Neural crest cell (in vitro differentiated cells): Measurements from ENCODE around the gene CEMIP2. TPM values are rescaled to one million over a fixed set of nuclear protein-coding genes. Genes with fewer than 3 reads are reported as not detected.

ENCODE experiments used
- DNase-seq: peaks from one replicate; pipeline ENCODE4 v3.0.0; 2021; ENCODE audit warnings: low read depth, mixed read lengths, low spot score
- H3K27ac Mint-ChIP-seq: one replicate; pipeline ENCODE4 v1.8.0; 2021; ENCODE audit warnings: mild to moderate bottlenecking, mixed read lengths; ENCODE audit not compliant: unreplicated experiment
- H3K27me3 Mint-ChIP-seq: 2 replicates; pipeline ENCODE4 v1.8.0; 2021; ENCODE audit warnings: low read depth, mild to moderate bottlenecking, mixed read lengths
- H3K36me3 Mint-ChIP-seq: 2 replicates; pipeline ENCODE4 v1.8.0; 2021; ENCODE audit warnings: low read depth, mild to moderate bottlenecking, mixed read lengths
- H3K4me1 Mint-ChIP-seq: 2 replicates; pipeline ENCODE4 v1.8.0; 2021; ENCODE audit warnings: mixed read lengths
- H3K4me3 Mint-ChIP-seq: one replicate; pipeline ENCODE4 v1.8.0; 2021; ENCODE audit warnings: mild to moderate bottlenecking, mixed read lengths
- H3K9me3 Mint-ChIP-seq: 2 replicates; pipeline ENCODE4 v1.8.0; 2021; ENCODE audit warnings: mixed read lengths
- long read RNA-seq: library from polyadenylated mRNA; unstranded; transcript quantifications from one replicate; pipeline ENCODE4 v2.0.0, GENCODE V29; 2020
- total RNA-seq: library from RNA; stranded (reverse); gene quantifications from 2 replicates; pipeline ENCODE4 v1.2.1, GENCODE V29; 2021
- TF ChIP-seq, protein P1 (sequence below): fragments of 200-600 bp; sonication (generic); conservative IDR thresholded peaks from 2 replicates; pipeline ENCODE4 v1.5.0; 2021; ENCODE audit warnings: antibody characterized with exemption, mild to moderate bottlenecking

Gene CEMIP2, protein sequence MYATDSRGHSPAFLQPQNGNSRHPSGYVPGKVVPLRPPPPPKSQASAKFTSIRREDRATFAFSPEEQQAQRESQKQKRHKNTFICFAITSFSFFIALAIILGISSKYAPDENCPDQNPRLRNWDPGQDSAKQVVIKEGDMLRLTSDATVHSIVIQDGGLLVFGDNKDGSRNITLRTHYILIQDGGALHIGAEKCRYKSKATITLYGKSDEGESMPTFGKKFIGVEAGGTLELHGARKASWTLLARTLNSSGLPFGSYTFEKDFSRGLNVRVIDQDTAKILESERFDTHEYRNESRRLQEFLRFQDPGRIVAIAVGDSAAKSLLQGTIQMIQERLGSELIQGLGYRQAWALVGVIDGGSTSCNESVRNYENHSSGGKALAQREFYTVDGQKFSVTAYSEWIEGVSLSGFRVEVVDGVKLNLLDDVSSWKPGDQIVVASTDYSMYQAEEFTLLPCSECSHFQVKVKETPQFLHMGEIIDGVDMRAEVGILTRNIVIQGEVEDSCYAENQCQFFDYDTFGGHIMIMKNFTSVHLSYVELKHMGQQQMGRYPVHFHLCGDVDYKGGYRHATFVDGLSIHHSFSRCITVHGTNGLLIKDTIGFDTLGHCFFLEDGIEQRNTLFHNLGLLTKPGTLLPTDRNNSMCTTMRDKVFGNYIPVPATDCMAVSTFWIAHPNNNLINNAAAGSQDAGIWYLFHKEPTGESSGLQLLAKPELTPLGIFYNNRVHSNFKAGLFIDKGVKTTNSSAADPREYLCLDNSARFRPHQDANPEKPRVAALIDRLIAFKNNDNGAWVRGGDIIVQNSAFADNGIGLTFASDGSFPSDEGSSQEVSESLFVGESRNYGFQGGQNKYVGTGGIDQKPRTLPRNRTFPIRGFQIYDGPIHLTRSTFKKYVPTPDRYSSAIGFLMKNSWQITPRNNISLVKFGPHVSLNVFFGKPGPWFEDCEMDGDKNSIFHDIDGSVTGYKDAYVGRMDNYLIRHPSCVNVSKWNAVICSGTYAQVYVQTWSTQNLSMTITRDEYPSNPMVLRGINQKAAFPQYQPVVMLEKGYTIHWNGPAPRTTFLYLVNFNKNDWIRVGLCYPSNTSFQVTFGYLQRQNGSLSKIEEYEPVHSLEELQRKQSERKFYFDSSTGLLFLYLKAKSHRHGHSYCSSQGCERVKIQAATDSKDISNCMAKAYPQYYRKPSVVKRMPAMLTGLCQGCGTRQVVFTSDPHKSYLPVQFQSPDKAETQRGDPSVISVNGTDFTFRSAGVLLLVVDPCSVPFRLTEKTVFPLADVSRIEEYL (N-terminal part only)
- total RNA-seq, result 90.2 and 94.4 TPM in 2 replicates
- long read RNA-seq, full-length matches to known transcripts, result 7 of 41 reads
- long read RNA-seq, partial matches to known transcripts, result 19 of 41 reads
- long read RNA-seq, other reads (novel, unspliced or antisense), result 15 of 41 reads

DNA sequence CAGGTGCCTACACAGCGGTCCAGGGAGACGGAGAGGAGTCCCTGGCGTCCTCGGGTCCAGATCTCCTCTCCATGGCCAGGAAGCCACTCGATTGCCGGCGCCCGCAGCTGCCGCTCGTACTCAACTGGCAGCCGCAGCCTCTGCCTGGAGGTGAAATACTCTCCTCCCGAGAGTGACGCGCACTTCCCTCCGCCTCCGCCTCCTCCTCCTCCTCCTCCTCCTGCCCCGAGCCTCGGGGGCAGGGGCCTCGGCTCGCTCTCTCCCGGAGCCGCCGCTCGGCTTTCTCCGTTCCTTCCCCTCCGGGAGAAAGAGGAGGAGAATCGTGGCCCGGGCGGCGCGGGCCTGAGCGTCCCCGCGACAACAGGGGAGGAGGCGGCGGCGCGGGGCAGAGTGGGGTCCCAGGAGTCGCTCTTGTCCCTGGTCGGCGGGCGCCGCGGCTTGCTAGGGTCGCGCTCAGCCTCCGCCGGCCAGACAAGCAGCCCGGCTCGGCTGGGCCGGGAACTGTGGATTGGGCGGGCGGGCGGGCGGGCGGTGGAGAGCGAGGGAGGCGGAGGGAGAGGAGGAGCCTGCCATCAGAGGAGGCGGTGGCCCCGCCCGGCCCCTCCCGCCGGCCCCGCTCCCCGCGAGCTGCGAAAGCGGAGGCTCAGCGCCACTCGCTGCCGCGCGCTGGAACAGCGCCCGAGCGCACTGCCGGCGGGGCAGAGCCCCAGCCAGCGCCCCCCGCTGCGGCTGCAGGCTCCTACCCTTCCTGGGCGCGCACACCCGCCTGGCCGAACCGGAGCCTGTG is at the start of gene CEMIP2:
TSS of gene CEMIP2 (minus strand) at position 126 of the 787 bp plus-strand sequence. CDS start 18,140 bp downstream, outside the sequence.
- Mint-ChIP-seq H3K4me3 (peak within 1 kb of the TSS; percentile 99), H3K27ac (peak within 1 kb of the TSS; percentile 100), H3K36me3 (no peaks in the 10 kb centered on the region), H3K27me3 (peaks cover 6% of the 10 kb centered on the region), H3K4me1 (peaks cover 38% of the 10 kb centered on the region), H3K9me3 (no peaks in the 10 kb centered on the region)
- TF ChIP-seq, protein P1, sequence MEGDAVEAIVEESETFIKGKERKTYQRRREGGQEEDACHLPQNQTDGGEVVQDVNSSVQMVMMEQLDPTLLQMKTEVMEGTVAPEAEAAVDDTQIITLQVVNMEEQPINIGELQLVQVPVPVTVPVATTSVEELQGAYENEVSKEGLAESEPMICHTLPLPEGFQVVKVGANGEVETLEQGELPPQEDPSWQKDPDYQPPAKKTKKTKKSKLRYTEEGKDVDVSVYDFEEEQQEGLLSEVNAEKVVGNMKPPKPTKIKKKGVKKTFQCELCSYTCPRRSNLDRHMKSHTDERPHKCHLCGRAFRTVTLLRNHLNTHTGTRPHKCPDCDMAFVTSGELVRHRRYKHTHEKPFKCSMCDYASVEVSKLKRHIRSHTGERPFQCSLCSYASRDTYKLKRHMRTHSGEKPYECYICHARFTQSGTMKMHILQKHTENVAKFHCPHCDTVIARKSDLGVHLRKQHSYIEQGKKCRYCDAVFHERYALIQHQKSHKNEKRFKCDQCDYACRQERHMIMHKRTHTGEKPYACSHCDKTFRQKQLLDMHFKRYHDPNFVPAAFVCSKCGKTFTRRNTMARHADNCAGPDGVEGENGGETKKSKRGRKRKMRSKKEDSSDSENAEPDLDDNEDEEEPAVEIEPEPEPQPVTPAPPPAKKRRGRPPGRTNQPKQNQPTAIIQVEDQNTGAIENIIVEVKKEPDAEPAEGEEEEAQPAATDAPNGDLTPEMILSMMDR, result peak; percentile 60
- DNase-seq, result peak; percentile 74

DNA sequence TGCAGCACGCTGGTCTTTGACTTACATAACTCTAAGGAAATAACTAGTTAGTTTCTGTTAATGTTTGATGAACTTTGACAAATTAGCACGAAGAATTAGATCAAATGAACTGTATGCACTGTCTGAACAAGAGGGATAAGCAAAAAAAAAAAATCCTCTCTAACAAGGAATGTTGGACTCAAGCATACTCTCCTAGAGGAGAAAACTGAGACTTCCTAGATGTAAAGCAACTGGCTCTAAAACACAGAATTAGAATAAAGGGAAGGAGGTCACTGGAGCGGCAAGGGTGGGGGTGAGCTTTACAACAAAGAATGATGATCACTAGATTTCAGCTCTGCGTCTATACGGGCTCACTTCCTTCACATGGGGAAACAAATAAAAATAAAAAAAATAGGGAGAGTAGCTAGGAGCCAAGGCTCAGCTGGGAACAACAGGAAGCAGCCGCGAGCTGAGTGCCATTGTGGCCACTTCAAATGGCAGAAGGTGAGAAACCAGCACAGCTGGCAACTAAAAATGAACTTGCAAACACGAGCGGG is 48.7 kb upstream of the CEMIP2 start:
- Mint-ChIP-seq H3K36me3 (no peaks in the 10 kb centered on the region), H3K27ac (no peak overlapping the region), H3K27me3 (no peaks in the 10 kb centered on the region), H3K4me3 (no peak overlapping the region), H3K4me1 (peaks cover 8% of the 10 kb centered on the region), H3K9me3 (no peaks in the 10 kb centered on the region)
- DNase-seq, result no peak
- TF ChIP-seq, protein P1, result no peak

DNA sequence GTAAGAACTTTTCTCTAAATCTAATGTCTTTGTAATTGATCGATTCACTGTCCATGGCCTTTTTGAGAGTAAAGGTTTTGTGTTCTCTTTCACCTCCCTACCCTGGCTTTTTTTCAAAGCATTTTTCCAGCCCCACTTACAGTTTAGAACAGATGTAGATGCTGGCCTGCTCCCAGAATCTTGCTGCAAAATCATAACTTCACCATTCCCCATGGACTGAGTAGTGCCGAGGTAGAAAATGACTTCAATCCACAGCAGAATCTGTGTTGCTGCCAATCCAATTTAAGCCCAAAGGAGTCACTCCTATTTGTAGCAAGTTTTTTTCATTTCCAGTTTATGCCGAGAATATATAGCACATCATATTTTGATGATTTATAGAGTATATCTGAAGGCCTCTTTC is 46.5 kb upstream of the CEMIP2 start:
- peaks cover 8% of the 10 kb centered on the region for H3K4me1 Mint-ChIP-seq
- no peaks in the 10 kb centered on the region for H3K9me3 Mint-ChIP-seq
- H3K4me3 Mint-ChIP-seq, result no peak overlapping the region
- TF ChIP-seq, protein P1, result no peak
- no peak for DNase-seq
- no peaks in the 10 kb centered on the region for H3K36me3 Mint-ChIP-seq
- H3K27ac Mint-ChIP-seq, result no peak overlapping the region
- no peaks in the 10 kb centered on the region for H3K27me3 Mint-ChIP-seq

DNA sequence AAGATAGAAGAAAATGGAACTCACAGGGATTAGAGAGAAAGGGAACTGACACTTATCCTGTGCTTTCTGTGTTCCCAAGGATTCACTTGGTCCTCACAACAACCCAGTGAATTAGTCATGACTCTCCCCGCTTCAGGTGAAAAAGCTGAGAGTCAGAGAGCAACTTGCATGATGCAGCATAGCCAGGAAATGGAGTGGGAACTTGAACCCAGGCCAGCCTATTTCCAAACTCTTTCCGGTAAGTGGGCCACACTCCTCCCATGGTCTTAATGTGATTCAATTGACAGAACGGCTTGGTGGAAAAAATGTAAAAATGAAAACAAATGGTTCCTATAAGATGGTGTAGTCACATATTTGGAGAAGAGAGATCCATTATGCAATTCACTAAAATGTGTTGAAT is 45.9 kb upstream of the CEMIP2 start:
- H3K36me3 Mint-ChIP-seq, result no peaks in the 10 kb centered on the region
- TF ChIP-seq, protein P1, result no peak

More for the DNA sequence above, 45.9 kb upstream of the CEMIP2 start:
- peaks cover 8% of the 10 kb centered on the region for H3K4me1 Mint-ChIP-seq
- peak overlapping the region; percentile 19 for H3K27ac Mint-ChIP-seq
- no peaks in the 10 kb centered on the region for H3K9me3 Mint-ChIP-seq
- no peaks in the 10 kb centered on the region for H3K27me3 Mint-ChIP-seq
- no peak for DNase-seq
- no peak overlapping the region for H3K4me3 Mint-ChIP-seq
